SU-DHL-6 (cell line): ENCODE measurements around the gene HIBADH.

Source experiments
- H2AFZ ChIP-seq: fragments of 200-600 bp; sonication (generic); 2 replicates; pipeline ENCODE4 v1.6.1; 2014; ENCODE audit warnings: low read depth, mild to moderate bottlenecking, moderate library complexity, mixed read lengths, antibody characterized with exemption, low read length; ENCODE audit not compliant: severe bottlenecking
- H3F3A ChIP-seq: fragments of 200-600 bp; shearing (Covaris generic); 2 replicates; pipeline ENCODE4 v1.6.0; 2016; ENCODE audit warnings: antibody characterized with exemption, mild to moderate bottlenecking; ENCODE audit not compliant: insufficient read depth
- H3K27ac ChIP-seq: fragments of 200-600 bp; sonication (generic); 2 replicates; pipeline ENCODE4 v1.5.1; 2016; ENCODE audit warnings: low read depth, mild to moderate bottlenecking, low read length, moderate library complexity, mixed read lengths
- H3K27me3 ChIP-seq: fragments of 200-600 bp; sonication (generic), shearing (Covaris generic); 2 replicates; pipeline ENCODE4 v1.6.0; 2014; ENCODE audit warnings: mild to moderate bottlenecking, low read length
- H3K36me3 ChIP-seq: fragments of 200-600 bp; sonication (generic); 2 replicates; pipeline ENCODE4 v1.6.1; 2014; ENCODE audit warnings: mild to moderate bottlenecking, low read length, mixed read lengths
- H3K4me2 ChIP-seq: fragments of 300-600, 200-600 bp; shearing (Covaris generic), sonication (generic); 2 replicates; pipeline ENCODE4 v1.6.0; 2014; ENCODE audit warnings: low read length, low read depth, mild to moderate bottlenecking; ENCODE audit not compliant: poor library complexity, severe bottlenecking
- H3K4me3 ChIP-seq: fragments of 200-600 bp; sonication (generic); 2 replicates; pipeline ENCODE4 v1.5.1; 2014; ENCODE audit warnings: antibody characterized with exemption, low read length, mild to moderate bottlenecking, mixed read lengths; ENCODE audit not compliant: insufficient read depth, poor library complexity, severe bottlenecking
- H3K79me2 ChIP-seq: fragments of 200-600 bp; sonication (generic); 2 replicates; pipeline ENCODE4 v1.6.1; 2014; ENCODE audit warnings: mild to moderate bottlenecking, low read length, moderate library complexity; ENCODE audit not compliant: insufficient read depth
- H3K9ac ChIP-seq: fragments of 200-600 bp; sonication (generic); 2 replicates; pipeline ENCODE4 v1.7.0; 2014; ENCODE audit warnings: mild to moderate bottlenecking, low read length
- H3K9me2 ChIP-seq: fragments of 200-600 bp; sonication (generic); replicated peaks from 2 replicates; pipeline ENCODE4 v1.6.1; 2014; ENCODE audit warnings: low read length; ENCODE audit not compliant: insufficient read depth
- H3K9me3 ChIP-seq: fragments of 200-600 bp; sonication (generic); 2 replicates; pipeline ENCODE4 v1.6.1; 2014; ENCODE audit warnings: low read length, mixed read lengths; ENCODE audit not compliant: insufficient read depth
- H4K20me1 ChIP-seq: fragments of 200-600 bp; sonication (generic); 2 replicates; pipeline ENCODE4 v1.6.1; 2014; ENCODE audit warnings: low read depth, mild to moderate bottlenecking, antibody characterized with exemption, low read length, moderate library complexity, mixed read lengths
- EZH2phosphoT487 ChIP-seq: fragments of 200-600 bp; sonication (generic), shearing (Covaris generic); conservative IDR thresholded peaks from 2 replicates; pipeline ENCODE4 v1.6.1; 2018; ENCODE audit warnings: mild to moderate bottlenecking, antibody characterized with exemption, low read length, moderate library complexity, mixed read lengths
- TF ChIP-seq, protein P1 (sequence below): fragments of 200-600 bp; sonication (generic); IDR thresholded peaks from one replicate; pipeline ENCODE4 v1.5.1; 2017; ENCODE audit warnings: antibody characterized with exemption, mild to moderate bottlenecking, low read length, moderate library complexity; ENCODE audit not compliant: insufficient read depth, poor library complexity, severe bottlenecking

Gene HIBADH

GRCh38 chr7:27670676-27671075 lies 8.0 kb upstream of the HIBADH start:
- H3K4me2 ChIP-seq: no peak overlapping the region
- H3K36me3 ChIP-seq: no peaks in the 10 kb centered on the region
- H2AFZ ChIP-seq: no peak overlapping the region
- H3K27me3 ChIP-seq: no peaks in the 10 kb centered on the region
- no peaks in the 10 kb centered on the region for H3K79me2 ChIP-seq
- TF ChIP-seq EZH2phosphoT487: no peak
- TF ChIP-seq, protein P1, sequence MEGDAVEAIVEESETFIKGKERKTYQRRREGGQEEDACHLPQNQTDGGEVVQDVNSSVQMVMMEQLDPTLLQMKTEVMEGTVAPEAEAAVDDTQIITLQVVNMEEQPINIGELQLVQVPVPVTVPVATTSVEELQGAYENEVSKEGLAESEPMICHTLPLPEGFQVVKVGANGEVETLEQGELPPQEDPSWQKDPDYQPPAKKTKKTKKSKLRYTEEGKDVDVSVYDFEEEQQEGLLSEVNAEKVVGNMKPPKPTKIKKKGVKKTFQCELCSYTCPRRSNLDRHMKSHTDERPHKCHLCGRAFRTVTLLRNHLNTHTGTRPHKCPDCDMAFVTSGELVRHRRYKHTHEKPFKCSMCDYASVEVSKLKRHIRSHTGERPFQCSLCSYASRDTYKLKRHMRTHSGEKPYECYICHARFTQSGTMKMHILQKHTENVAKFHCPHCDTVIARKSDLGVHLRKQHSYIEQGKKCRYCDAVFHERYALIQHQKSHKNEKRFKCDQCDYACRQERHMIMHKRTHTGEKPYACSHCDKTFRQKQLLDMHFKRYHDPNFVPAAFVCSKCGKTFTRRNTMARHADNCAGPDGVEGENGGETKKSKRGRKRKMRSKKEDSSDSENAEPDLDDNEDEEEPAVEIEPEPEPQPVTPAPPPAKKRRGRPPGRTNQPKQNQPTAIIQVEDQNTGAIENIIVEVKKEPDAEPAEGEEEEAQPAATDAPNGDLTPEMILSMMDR: no peak
- H3K9me2 ChIP-seq: no peaks in the 10 kb centered on the region
- H3F3A ChIP-seq: no peaks in the 10 kb centered on the region
- H3K27ac ChIP-seq: no peak overlapping the region
- no peaks in the 10 kb centered on the region for H3K9me3 ChIP-seq
- H4K20me1 ChIP-seq: no peaks in the 10 kb centered on the region
- no peak overlapping the region for H3K4me3 ChIP-seq
- H3K9ac ChIP-seq: no peak overlapping the region

- no peaks in the 10 kb centered on the region for H3K9me3 ChIP-seq
- no peak overlapping the region for H3K4me3 ChIP-seq
- H3K4me2 ChIP-seq: no peak overlapping the region
- no peaks in the 10 kb centered on the region for H3F3A ChIP-seq
- H4K20me1 ChIP-seq: no peaks in the 10 kb centered on the region
- no peak overlapping the region for H2AFZ ChIP-seq
- H3K27me3 ChIP-seq: no peaks in the 10 kb centered on the region
- no peak overlapping the region for H3K9ac ChIP-seq
- H3K27ac ChIP-seq: no peak overlapping the region
- no peaks in the 10 kb centered on the region for H3K36me3 ChIP-seq
- no peaks in the 10 kb centered on the region for H3K79me2 ChIP-seq
- H3K9me2 ChIP-seq: no peaks in the 10 kb centered on the region
- no peak for TF ChIP-seq EZH2phosphoT487
- TF ChIP-seq, protein P1: no peak
These were observed 7.5 kb upstream of the HIBADH start for GRCh38 chr7:27670177-27670576.

DNA sequence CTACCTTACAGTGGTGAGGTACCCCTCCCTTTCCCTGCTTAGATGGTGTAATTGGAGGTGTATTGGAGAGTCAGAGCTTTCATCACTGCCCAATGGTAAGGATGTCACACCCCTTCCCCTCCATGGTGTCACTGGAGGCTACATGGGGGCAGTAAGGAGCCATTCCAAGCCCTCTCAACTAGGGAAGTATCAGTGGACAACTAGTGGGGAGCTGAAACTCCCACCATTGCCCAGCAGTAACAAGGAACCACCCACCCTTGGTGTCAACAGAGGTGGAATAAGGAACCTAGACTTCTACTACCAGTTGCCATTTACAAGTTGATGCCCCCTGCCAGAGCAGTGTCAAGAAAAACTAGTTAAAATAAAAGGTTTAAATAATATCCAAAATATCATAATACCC lies 2.8 kb upstream of the HIBADH start:
- H3K9ac ChIP-seq: no peak overlapping the region
- no peak overlapping the region for H3K4me2 ChIP-seq
- no peaks in the 10 kb centered on the region for H3F3A ChIP-seq
- H4K20me1 ChIP-seq: no peaks in the 10 kb centered on the region
- no peaks in the 10 kb centered on the region for H3K36me3 ChIP-seq
- no peak for TF ChIP-seq EZH2phosphoT487
- TF ChIP-seq, protein P1: no peak
- H3K27me3 ChIP-seq: no peaks in the 10 kb centered on the region
- H3K9me2 ChIP-seq: no peaks in the 10 kb centered on the region
- H3K4me3 ChIP-seq: no peak overlapping the region
- H2AFZ ChIP-seq: no peak overlapping the region
- no peaks in the 10 kb centered on the region for H3K79me2 ChIP-seq
- H3K27ac ChIP-seq: no peak overlapping the region
- no peaks in the 10 kb centered on the region for H3K9me3 ChIP-seq

DNA sequence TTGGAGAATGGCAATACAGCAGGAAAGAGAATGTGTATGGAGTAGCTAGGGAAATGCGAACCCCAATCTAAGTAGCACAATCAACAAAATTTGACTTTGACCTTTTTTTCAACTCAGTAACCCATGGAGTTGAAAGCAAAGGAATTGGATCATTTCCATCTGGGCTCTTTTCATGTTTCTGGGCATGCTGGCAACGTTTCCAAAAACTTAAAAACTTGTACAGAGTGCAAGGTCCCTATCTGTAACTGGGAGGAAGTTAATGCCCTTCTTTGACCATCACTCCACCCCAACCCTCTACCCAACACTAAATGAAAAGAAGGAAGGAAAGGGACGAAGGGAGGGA lies 1.3 kb upstream of the HIBADH start:
- Histone ChIP-seq H3K36me3 (no peaks in the 10 kb centered on the region), H3K4me2 (no peak overlapping the region), H3K4me3 (no peak overlapping the region), H3K9me2 (no peaks in the 10 kb centered on the region), H3K27me3 (no peaks in the 10 kb centered on the region), H3F3A (no peaks in the 10 kb centered on the region), H3K79me2 (no peaks in the 10 kb centered on the region), H4K20me1 (no peaks in the 10 kb centered on the region), H2AFZ (peak overlapping the region; percentile 96), H3K27ac (no peak overlapping the region), H3K9ac (no peak overlapping the region), H3K9me3 (no peaks in the 10 kb centered on the region)
- TF ChIP-seq, protein P1: no peak
- TF ChIP-seq EZH2phosphoT487: no peak
